Chondrocyte (in vitro differentiated cells): Measurements from ENCODE around the gene SLC6A4. TPM values are rescaled to one million over a fixed set of nuclear protein-coding genes. Genes with fewer than 3 reads are reported as not detected.

Experiments
- DNase-seq: peaks from one replicate; pipeline ENCODE4 v3.0.0; 2021; ENCODE audit warnings: mixed read lengths, low spot score
- H3K27ac Mint-ChIP-seq: one replicate; pipeline ENCODE4 v1.8.0; 2021; ENCODE audit warnings: mild to moderate bottlenecking, moderate library complexity, mixed read lengths; ENCODE audit not compliant: unreplicated experiment
- H3K27me3 Mint-ChIP-seq: 2 replicates; pipeline ENCODE4 v1.8.0; 2021; ENCODE audit warnings: low read depth, mixed read lengths
- H3K36me3 Mint-ChIP-seq: 2 replicates; pipeline ENCODE4 v1.8.0; 2021; ENCODE audit warnings: low read depth, mixed read lengths
- H3K4me1 Mint-ChIP-seq: 2 replicates; pipeline ENCODE4 v1.8.0; 2021; ENCODE audit warnings: low read depth, mild to moderate bottlenecking, mixed read lengths
- H3K4me3 Mint-ChIP-seq: one replicate; pipeline ENCODE4 v1.8.0; 2021; ENCODE audit warnings: mild to moderate bottlenecking, moderate library complexity, mixed read lengths; ENCODE audit not compliant: unreplicated experiment
- H3K9me3 Mint-ChIP-seq: 2 replicates; pipeline ENCODE4 v1.8.0; 2021; ENCODE audit warnings: low read depth, mixed read lengths
- CTCF ChIP-seq: fragments of 200-600 bp; sonication (generic); IDR thresholded peaks from 2 replicates; pipeline ENCODE4 v1.5.0; 2021; ENCODE audit warnings: antibody characterized with exemption, mild to moderate bottlenecking, moderate library complexity
- total RNA-seq: library from RNA; stranded (reverse); gene quantifications from 3 replicates; pipeline ENCODE4 v1.2.1, GENCODE V29; 2021

Gene SLC6A4
- total RNA-seq, 1 donor from 2014 or later = not detected

- Mint-ChIP-seq H3K27ac (no peak overlapping the region), H3K9me3 (no peaks in the 10 kb centered on the region), H3K27me3 (no peaks in the 10 kb centered on the region), H3K4me1 (peaks cover 3% of the 10 kb centered on the region), H3K36me3 (no peaks in the 10 kb centered on the region), H3K4me3 (no peak overlapping the region)
- TF ChIP-seq CTCF = no peak
- DNase-seq = no peak
These were observed 39.0 kb downstream of the SLC6A4 start for GRCh38 chr17:30196504-30196903.

- H3K4me1 Mint-ChIP-seq = no peaks in the 10 kb centered on the region
- H3K9me3 Mint-ChIP-seq = no peaks in the 10 kb centered on the region
- no peaks in the 10 kb centered on the region for H3K27me3 Mint-ChIP-seq
- no peak for TF ChIP-seq CTCF
- DNase-seq = no peak
- no peak overlapping the region for H3K4me3 Mint-ChIP-seq
- no peak overlapping the region for H3K27ac Mint-ChIP-seq
- H3K36me3 Mint-ChIP-seq = peaks cover 13% of the 10 kb centered on the region
These were observed 44.4 kb downstream of the SLC6A4 start for GRCh38 chr17:30191072-30191471.

- no peak for DNase-seq
- H3K36me3 Mint-ChIP-seq = peaks cover 30% of the 10 kb centered on the region
- H3K27me3 Mint-ChIP-seq = no peaks in the 10 kb centered on the region
- H3K4me1 Mint-ChIP-seq = no peaks in the 10 kb centered on the region
- no peaks in the 10 kb centered on the region for H3K9me3 Mint-ChIP-seq
- no peak for TF ChIP-seq CTCF
- H3K27ac Mint-ChIP-seq = no peak overlapping the region
- no peak overlapping the region for H3K4me3 Mint-ChIP-seq
These were observed 47.1 kb downstream of the SLC6A4 start for GRCh38 chr17:30188211-30188939.

DNA sequence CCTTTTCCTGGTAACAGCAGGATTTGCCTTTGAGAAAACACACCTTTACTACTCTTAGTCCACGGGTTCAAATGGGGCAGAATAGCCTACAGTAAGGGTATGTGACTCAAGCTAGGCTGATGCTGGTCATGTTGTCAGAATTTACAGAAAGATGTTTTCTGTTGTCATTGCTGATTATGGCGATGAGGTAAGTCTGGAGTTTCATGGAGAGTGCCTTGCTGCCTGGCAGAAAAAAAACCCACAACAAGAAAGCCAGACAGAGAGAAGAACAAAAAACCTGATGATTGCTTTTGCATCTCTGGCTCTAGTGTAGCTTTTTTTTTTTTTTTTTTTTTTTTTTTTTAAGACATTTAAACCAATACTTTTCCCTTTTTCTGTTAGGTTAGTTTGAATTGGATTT, 47.9 kb downstream of the SLC6A4 start:
- H3K9me3 Mint-ChIP-seq = no peaks in the 10 kb centered on the region
- H3K4me3 Mint-ChIP-seq = no peak overlapping the region
- no peaks in the 10 kb centered on the region for H3K4me1 Mint-ChIP-seq
- DNase-seq = no peak
- H3K27me3 Mint-ChIP-seq = no peaks in the 10 kb centered on the region
- H3K36me3 Mint-ChIP-seq = peaks cover 35% of the 10 kb centered on the region
- no peak for TF ChIP-seq CTCF
- no peak overlapping the region for H3K27ac Mint-ChIP-seq

- no peaks in the 10 kb centered on the region for H3K4me1 Mint-ChIP-seq
- no peak for DNase-seq
These were observed 48.7 kb downstream of the SLC6A4 start for GRCh38 chr17:30186761-30187160.

More at GRCh38 chr17:30186761-30187160, 48.7 kb downstream of the SLC6A4 start:
- Mint-ChIP-seq H3K9me3 (no peaks in the 10 kb centered on the region), H3K4me3 (no peak overlapping the region), H3K27me3 (no peaks in the 10 kb centered on the region), H3K36me3 (peaks cover 37% of the 10 kb centered on the region), H3K27ac (no peak overlapping the region)
- no peak for TF ChIP-seq CTCF
